Adipose tissue (tissue), 3 donors: ENCODE results near the gene ARHGEF7. TPM values are rescaled to one million over a fixed set of nuclear protein-coding genes. Genes with fewer than 3 reads are reported as not detected.

ENCODE experiments used
- H3K27ac ChIP-seq: one replicate; pipeline ENCODE4 v1.5.1; 2013; ENCODE audit warnings: low read depth, low read length
- WGBS, 3 donors: extraction: QIAGEN DNeasy Blood & Tissue Kit; methylation state at CpG; one replicate each; pipeline ENCODE4 v1.1.7; 2013; 5-methylcytosine and 5-hydroxymethylcytosine counted together
- polyA plus RNA-seq, 3 donors: library from polyadenylated mRNA; stranded (reverse); fragments of 200-250 nt; gene quantifications; one replicate each; pipeline ENCODE4 v1.2.3, GENCODE V29; 2013
- donor health status: healthy with polysubstance abuse.
- donor health status: Bipolar disorder and iron deficiency.
- donor health status: healthy.

ARHGEF7 gene
- polyA plus RNA-seq, 3 donors, result 14.0 to 41.9 (median 27.8) TPM

GRCh38 chr13:111158136-111158805 lies 43.2 kb downstream of the ARHGEF7 start:
- no peak overlapping the region for H3K27ac ChIP-seq

- H3K27ac ChIP-seq, result no peak overlapping the region
- WGBS, 3 donors, result 91 to 98% (median 96%) methylated on average over 3 of the region's 3 CpGs
Measured at GRCh38 chr13:111159362-111160320, 44.5 kb downstream of the ARHGEF7 start.

- no peak overlapping the region for H3K27ac ChIP-seq
- 96 to 98% (median 97%) methylated on average over 3 of the region's 3 CpGs for WGBS, 3 donors
Measured at GRCh38 chr13:111160648-111161047, 45.5 kb downstream of the ARHGEF7 start.

- no peak overlapping the region for H3K27ac ChIP-seq
- 85 to 89% (median 89%) methylated on average over 5 of the region's 5 CpGs for WGBS, 3 donors
Measured at GRCh38 chr13:111161601-111162600, 46.8 kb downstream of the ARHGEF7 start.

- H3K27ac ChIP-seq, result no peak overlapping the region
- WGBS, 3 donors, result 88 to 96% (median 92%) methylated on average over 10 of the region's 10 CpGs
Measured at GRCh38 chr13:111165241-111166010, 50.3 kb downstream of the ARHGEF7 start.

- WGBS, 3 donors, result 54 to 75% (median 73%) methylated on average over 11 of the region's 11 CpGs
- H3K27ac ChIP-seq, result no peak overlapping the region
Measured at GRCh38 chr13:111166882-111167675, 52.0 kb downstream of the ARHGEF7 start.

- 80 to 94% (median 91%) methylated on average over 8 of the region's 8 CpGs for WGBS, 3 donors
- no peak overlapping the region for H3K27ac ChIP-seq
Measured at GRCh38 chr13:111168107-111168506, 53.0 kb downstream of the ARHGEF7 start.

GRCh38 chr13:111171112-111171511 lies 56.0 kb downstream of the ARHGEF7 start:
- WGBS, 3 donors, result 88 to 92% (median 92%) methylated on average over 3 of the region's 3 CpGs
- no peak overlapping the region for H3K27ac ChIP-seq

GRCh38 chr13:111171629-111172028 lies 56.5 kb downstream of the ARHGEF7 start:
- 86 to 100% (median 93%) methylated on average over 2 of the region's 2 CpGs for WGBS, 3 donors

GRCh38 chr13:111174377-111175114 lies 59.4 kb downstream of the ARHGEF7 start:
- 76 to 91% (median 87%) methylated on average over 15 of the region's 15 CpGs for WGBS, 3 donors
- no peak overlapping the region for H3K27ac ChIP-seq

More at GRCh38 chr13:111171629-111172028, 56.5 kb downstream of the ARHGEF7 start:
- no peak overlapping the region for H3K27ac ChIP-seq

GRCh38 chr13:111175372-111175771 lies 60.3 kb downstream of the ARHGEF7 start:
- 95 to 98% (median 98%) methylated on average over 4 of the region's 4 CpGs for WGBS, 3 donors
- H3K27ac ChIP-seq, result no peak overlapping the region

GRCh38 chr13:111175935-111176334 lies 60.8 kb downstream of the ARHGEF7 start:
- WGBS, 3 donors, result 84 to 94% (median 88%) methylated on average over 4 of the region's 4 CpGs
- no peak overlapping the region for H3K27ac ChIP-seq

- no peak overlapping the region for H3K27ac ChIP-seq
- WGBS, 3 donors, result 94 to 96% (median 96%) methylated on average over 8 of the region's 8 CpGs
Measured at GRCh38 chr13:111176421-111176820, 61.3 kb downstream of the ARHGEF7 start.

- 40 to 45% (median 44%) methylated on average over 14 of the region's 14 CpGs for WGBS, 3 donors
Measured at GRCh38 chr13:111177081-111177711, 62.1 kb downstream of the ARHGEF7 start.

GRCh38 chr13:111177921-111178320 lies 62.8 kb downstream of the ARHGEF7 start:
- 55 to 73% (median 69%) methylated on average over 6 of the region's 6 CpGs for WGBS, 3 donors
- H3K27ac ChIP-seq, result no peak overlapping the region

More at GRCh38 chr13:111177081-111177711, 62.1 kb downstream of the ARHGEF7 start:
- H3K27ac ChIP-seq, result no peak overlapping the region

GRCh38 chr13:111178402-111178801 lies 63.3 kb downstream of the ARHGEF7 start:
- 57 to 85% (median 59%) methylated on average over 4 of the region's 4 CpGs for WGBS, 3 donors
- H3K27ac ChIP-seq, result no peak overlapping the region
